Neural crest cell (in vitro differentiated cells): ENCODE data around the gene B3GAT3. TPM values are rescaled to one million over a fixed set of nuclear protein-coding genes. Genes with fewer than 3 reads are reported as not detected.

Source experiments
- DNase-seq: peaks from one replicate; pipeline ENCODE4 v3.0.0; 2021; ENCODE audit warnings: low read depth, mixed read lengths, low spot score
- H3K27ac Mint-ChIP-seq: one replicate; pipeline ENCODE4 v1.8.0; 2021; ENCODE audit warnings: mild to moderate bottlenecking, mixed read lengths; ENCODE audit not compliant: unreplicated experiment
- H3K27me3 Mint-ChIP-seq: 2 replicates; pipeline ENCODE4 v1.8.0; 2021; ENCODE audit warnings: low read depth, mild to moderate bottlenecking, mixed read lengths
- H3K36me3 Mint-ChIP-seq: 2 replicates; pipeline ENCODE4 v1.8.0; 2021; ENCODE audit warnings: low read depth, mild to moderate bottlenecking, mixed read lengths
- H3K4me1 Mint-ChIP-seq: 2 replicates; pipeline ENCODE4 v1.8.0; 2021; ENCODE audit warnings: mixed read lengths
- H3K4me3 Mint-ChIP-seq: one replicate; pipeline ENCODE4 v1.8.0; 2021; ENCODE audit warnings: mild to moderate bottlenecking, mixed read lengths
- H3K9me3 Mint-ChIP-seq: 2 replicates; pipeline ENCODE4 v1.8.0; 2021; ENCODE audit warnings: mixed read lengths
- microRNA-seq: library from miRNA; unstranded; fragments of <30 nt; microRNA quantifications from one replicate; pipeline ENCODE4, GENCODE V29; 2020
- total RNA-seq: library from RNA; stranded (reverse); gene quantifications from 2 replicates; pipeline ENCODE4 v1.2.1, GENCODE V29; 2021
- TF ChIP-seq, protein P1 (sequence below): fragments of 200-600 bp; sonication (generic); conservative IDR thresholded peaks from 2 replicates; pipeline ENCODE4 v1.5.0; 2021; ENCODE audit warnings: antibody characterized with exemption, mild to moderate bottlenecking

Gene B3GAT3
- total RNA-seq, 1 donor from 2014 or later, result 57.4 TPM

DNA sequence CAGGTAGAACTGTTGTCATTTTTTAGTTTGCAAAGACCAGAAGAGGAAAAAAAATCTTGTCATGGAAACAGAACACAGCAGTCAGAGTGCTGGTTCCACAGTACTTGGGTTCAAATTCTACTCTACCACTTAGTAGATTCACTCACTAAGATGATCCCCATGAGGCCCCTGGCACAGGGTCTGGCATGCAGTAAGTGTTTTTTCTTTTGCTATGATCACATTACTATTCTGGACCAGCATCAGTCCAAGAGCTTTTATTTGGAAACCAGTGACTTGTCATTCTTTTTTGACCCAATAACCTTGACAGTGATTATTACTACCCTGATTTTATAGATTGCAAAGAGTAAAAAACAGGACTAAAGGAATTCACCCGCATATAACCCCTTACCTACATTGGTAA lies 52.2 kb downstream of the B3GAT3 start:
- no peak for DNase-seq
- H3K4me3 Mint-ChIP-seq, result peak overlapping the region; percentile 71
- H3K9me3 Mint-ChIP-seq, result no peaks in the 10 kb centered on the region
- H3K27ac Mint-ChIP-seq, result no peak overlapping the region
- H3K4me1 Mint-ChIP-seq, result peaks cover 54% of the 10 kb centered on the region
- TF ChIP-seq, protein P1, sequence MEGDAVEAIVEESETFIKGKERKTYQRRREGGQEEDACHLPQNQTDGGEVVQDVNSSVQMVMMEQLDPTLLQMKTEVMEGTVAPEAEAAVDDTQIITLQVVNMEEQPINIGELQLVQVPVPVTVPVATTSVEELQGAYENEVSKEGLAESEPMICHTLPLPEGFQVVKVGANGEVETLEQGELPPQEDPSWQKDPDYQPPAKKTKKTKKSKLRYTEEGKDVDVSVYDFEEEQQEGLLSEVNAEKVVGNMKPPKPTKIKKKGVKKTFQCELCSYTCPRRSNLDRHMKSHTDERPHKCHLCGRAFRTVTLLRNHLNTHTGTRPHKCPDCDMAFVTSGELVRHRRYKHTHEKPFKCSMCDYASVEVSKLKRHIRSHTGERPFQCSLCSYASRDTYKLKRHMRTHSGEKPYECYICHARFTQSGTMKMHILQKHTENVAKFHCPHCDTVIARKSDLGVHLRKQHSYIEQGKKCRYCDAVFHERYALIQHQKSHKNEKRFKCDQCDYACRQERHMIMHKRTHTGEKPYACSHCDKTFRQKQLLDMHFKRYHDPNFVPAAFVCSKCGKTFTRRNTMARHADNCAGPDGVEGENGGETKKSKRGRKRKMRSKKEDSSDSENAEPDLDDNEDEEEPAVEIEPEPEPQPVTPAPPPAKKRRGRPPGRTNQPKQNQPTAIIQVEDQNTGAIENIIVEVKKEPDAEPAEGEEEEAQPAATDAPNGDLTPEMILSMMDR, result no peak
- peaks cover 31% of the 10 kb centered on the region for H3K36me3 Mint-ChIP-seq
- no peaks in the 10 kb centered on the region for H3K27me3 Mint-ChIP-seq

DNA sequence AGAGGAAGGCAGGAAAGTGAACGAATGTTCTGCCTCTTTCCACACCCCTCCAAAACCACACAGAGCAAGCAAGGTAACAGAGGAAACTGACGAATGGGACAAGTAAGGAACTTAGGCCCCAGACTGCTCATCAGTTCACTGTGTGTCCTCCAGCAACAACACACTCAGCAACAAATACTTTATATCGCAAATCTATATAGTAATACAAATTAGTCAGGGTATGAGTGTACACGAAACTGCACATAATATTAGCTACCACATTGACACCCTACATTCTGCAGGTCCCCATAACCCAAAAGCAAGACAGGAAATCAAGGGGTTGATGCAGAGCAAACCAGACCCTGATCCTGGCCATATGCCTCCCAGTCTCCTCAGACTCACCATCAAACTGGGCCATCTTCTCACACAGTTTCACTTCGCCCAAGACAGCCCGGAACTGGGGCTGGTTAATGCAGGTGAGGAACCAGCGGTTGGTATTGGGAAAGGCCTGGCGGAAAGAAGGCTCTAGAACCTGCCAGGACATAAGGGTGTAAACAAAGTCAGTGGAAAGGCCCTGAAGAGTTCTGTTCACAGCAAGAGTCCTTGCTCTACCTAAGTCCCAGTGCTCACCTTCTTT lies 54.7 kb downstream of the B3GAT3 start:
- no peak for DNase-seq
- Mint-ChIP-seq H3K27me3 (no peaks in the 10 kb centered on the region), H3K4me3 (peak overlapping the region; percentile 41), H3K27ac (no peak overlapping the region), H3K4me1 (peaks cover 36% of the 10 kb centered on the region), H3K36me3 (peaks cover 28% of the 10 kb centered on the region), H3K9me3 (no peaks in the 10 kb centered on the region)
- TF ChIP-seq, protein P1, result no peak

DNA sequence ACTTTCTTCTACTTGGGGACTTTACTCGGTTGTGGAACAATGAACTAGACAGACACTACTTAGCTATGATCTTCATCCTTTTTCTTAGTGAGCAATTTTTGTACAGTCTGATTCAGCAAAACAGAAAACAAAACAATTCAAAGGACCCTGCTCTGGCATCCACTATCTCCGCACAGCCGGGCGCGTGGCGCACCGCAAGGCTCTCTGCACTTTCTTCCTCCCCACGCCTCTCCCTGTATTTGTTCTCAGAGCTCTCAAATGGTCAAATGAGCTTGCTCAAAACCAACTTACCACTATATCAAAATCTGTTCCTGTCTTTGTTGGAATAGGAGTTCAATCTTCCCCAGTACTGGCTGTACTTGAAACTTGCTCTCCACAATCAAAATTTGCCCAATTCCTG lies 55.5 kb downstream of the B3GAT3 start:
- TF ChIP-seq, protein P1, result no peak
- Mint-ChIP-seq H3K36me3 (peaks cover 26% of the 10 kb centered on the region), H3K4me3 (no peak overlapping the region), H3K27me3 (no peaks in the 10 kb centered on the region), H3K27ac (no peak overlapping the region), H3K4me1 (peaks cover 34% of the 10 kb centered on the region), H3K9me3 (no peaks in the 10 kb centered on the region)
- DNase-seq, result no peak

Small RNA genes lying within 50 kb of the gene (microRNA-seq; reads per million reads assigned to microRNA genes)
- gene MIR6747, result 6.5 reads per million, percentile 5 among the genes with 10 or more reads in this experiment

Other genes with a start within 250 kb of the B3GAT3 start
- gene SCGB1A1, start 203.0 kb downstream of the B3GAT3 start, total RNA-seq, result not detected in 2 replicates
- 0.65 and 1.2 TPM in 2 replicates for gene AHNAK, start 75.2 kb downstream of the B3GAT3 start, total RNA-seq
- gene EEF1G, start 48.1 kb downstream of the B3GAT3 start, total RNA-seq, result 2,024 and 2,072 TPM in 2 replicates
- 18.0 and 20.7 TPM in 2 replicates for gene TUT1, start 30.5 kb downstream of the B3GAT3 start, total RNA-seq
- gene MTA2, start 20.1 kb downstream of the B3GAT3 start, total RNA-seq, result 195 and 203 TPM in 2 replicates
- 37.4 and 40.0 TPM in 2 replicates for gene EML3, start 9.2 kb downstream of the B3GAT3 start, total RNA-seq
- 0.23 and 0.75 TPM in 2 replicates for gene ROM1, start 8.7 kb downstream of the B3GAT3 start, total RNA-seq
- gene GANAB, start 24.6 kb upstream of the B3GAT3 start, total RNA-seq, result 346 and 366 TPM in 2 replicates
- gene INTS5, start 31.3 kb upstream of the B3GAT3 start, total RNA-seq, result 24.5 and 25.9 TPM in 2 replicates
- 97.4 and 115 TPM in 2 replicates for gene C11orf98, start 43.2 kb upstream of the B3GAT3 start, total RNA-seq
- gene CSKMT, start 43.3 kb upstream of the B3GAT3 start, total RNA-seq, result 57.0 and 60.0 TPM in 2 replicates
- 15.0 and 15.6 TPM in 2 replicates for gene UQCC3, start 49.7 kb upstream of the B3GAT3 start, total RNA-seq
- gene LBHD1, start 50.3 kb upstream of the B3GAT3 start, total RNA-seq, result 7.0 and 7.8 TPM in 2 replicates
- gene UBXN1, start 57.1 kb upstream of the B3GAT3 start, total RNA-seq, result 103 and 113 TPM in 2 replicates
- 1.6 and 1.8 TPM in 2 replicates for gene LRRN4CL, start 67.5 kb upstream of the B3GAT3 start, total RNA-seq
- gene BSCL2, start 85.4 kb upstream of the B3GAT3 start, total RNA-seq, result 106 and 111 TPM in 2 replicates
- 11.3 and 12.9 TPM in 2 replicates for gene GNG3, start 85.7 kb upstream of the B3GAT3 start, total RNA-seq
- 79.6 and 80.7 TPM in 2 replicates for gene HNRNPUL2, start 105.5 kb upstream of the B3GAT3 start, total RNA-seq
- 44.7 and 49.2 TPM in 2 replicates for gene TTC9C, start 106.5 kb upstream of the B3GAT3 start, total RNA-seq
- gene ZBTB3, start 132.2 kb upstream of the B3GAT3 start, total RNA-seq, result 11.5 and 16.1 TPM in 2 replicates
- gene POLR2G, start 139.6 kb upstream of the B3GAT3 start, total RNA-seq, result 161 and 175 TPM in 2 replicates
- gene TAF6L, start 149.4 kb upstream of the B3GAT3 start, total RNA-seq, result 50.5 and 52.0 TPM in 2 replicates
- 20.0 and 21.4 TPM in 2 replicates for gene TMEM179B, start 165.4 kb upstream of the B3GAT3 start, total RNA-seq
- gene TMEM223, start 170.0 kb upstream of the B3GAT3 start, total RNA-seq, result 20.4 and 23.4 TPM in 2 replicates
- 86.6 and 88.1 TPM in 2 replicates for gene NXF1, start 183.5 kb upstream of the B3GAT3 start, total RNA-seq
- gene STX5, start 210.1 kb upstream of the B3GAT3 start, total RNA-seq, result 24.1 and 27.2 TPM in 2 replicates
- gene TEX54, start 210.9 kb upstream of the B3GAT3 start, total RNA-seq, result not detected in 2 replicates
- gene WDR74, start 217.6 kb upstream of the B3GAT3 start, total RNA-seq, result 62.1 and 69.2 TPM in 2 replicates